GM18517 (cell line): Measurements from ENCODE around the gene RFX2.
"Not testable (repeated sequence)": the region's sequence is repeated elsewhere in the genome, so short reads cannot be mapped to it uniquely, and the experiment has no call there.

Source experiments
- ATAC-seq: cut with Tn5 transposase; IDR thresholded peaks from one replicate; pipeline ENCODE4 v1.9.1; 2021; ENCODE audit warnings: mild to moderate bottlenecking, moderate library complexity; ENCODE audit not compliant: unreplicated experiment

The RFX2 gene

GRCh38 chr19:6076675-6077463 is 33.4 kb downstream of the RFX2 start:
- ATAC-seq = no peak

- ATAC-seq = no peak
These were observed 34.0 kb downstream of the RFX2 start for GRCh38 chr19:6076291-6076665.

- ATAC-seq = no peak
These were observed 35.4 kb downstream of the RFX2 start for GRCh38 chr19:6074709-6075403.

GRCh38 chr19:6073858-6074708 is 36.2 kb downstream of the RFX2 start:
- ATAC-seq = no peak

- not testable (repeated sequence) for ATAC-seq
These were observed 37.1 kb downstream of the RFX2 start for GRCh38 chr19:6073233-6073632.

- no peak for ATAC-seq
These were observed 38.4 kb downstream of the RFX2 start for GRCh38 chr19:6071875-6072274.

- ATAC-seq = no peak
These were observed 39.4 kb downstream of the RFX2 start for GRCh38 chr19:6070720-6071485.

- ATAC-seq = no peak
These were observed 40.1 kb downstream of the RFX2 start for GRCh38 chr19:6070207-6070681.

GRCh38 chr19:6069268-6069791 is 41.0 kb downstream of the RFX2 start:
- no peak for ATAC-seq

- ATAC-seq = no peak
These were observed 41.6 kb downstream of the RFX2 start for GRCh38 chr19:6068711-6069110.

GRCh38 chr19:6067975-6068374 is 42.3 kb downstream of the RFX2 start:
- ATAC-seq = no peak

GRCh38 chr19:6066661-6067646 is 43.3 kb downstream of the RFX2 start:
- ATAC-seq = no peak

- ATAC-seq = no peak
These were observed 44.5 kb downstream of the RFX2 start for GRCh38 chr19:6065685-6066374.

- no peak for ATAC-seq
These were observed 45.8 kb downstream of the RFX2 start for GRCh38 chr19:6064336-6065073.

GRCh38 chr19:6063576-6064335 is 46.5 kb downstream of the RFX2 start:
- no peak for ATAC-seq

GRCh38 chr19:6062961-6063575 is 47.2 kb downstream of the RFX2 start:
- no peak for ATAC-seq

- ATAC-seq = no peak
These were observed 48.0 kb downstream of the RFX2 start for GRCh38 chr19:6062274-6062673.
